HepG2 (cell line): ENCODE results near the gene IDS. TPM values are rescaled to one million over a fixed set of nuclear protein-coding genes. Genes with fewer than 3 reads are reported as not detected.

Source experiments
- IKZF4 ChIP-seq: sonication (generic); formaldehyde crosslinking; IDR thresholded peaks from 2 replicates; pipeline ENCODE4 v1.5.1; 2020; ENCODE audit warnings: borderline replicate concordance, mild to moderate bottlenecking, low read depth, missing genetic modification reagents; ENCODE audit errors: not compliant biosample characterization
- KDM6A ChIP-seq: IDR thresholded peaks from 2 replicates; pipeline ENCODE4 v1.6.1; 2016; ENCODE audit warnings: low read depth
- MAZ ChIP-seq, 2 experiments: sonication (generic) in 1 of 2; formaldehyde crosslinking in 1 of 2; IDR thresholded peaks; 2 replicates each; pipeline versions ENCODE4 v1.5.0 to v1.6.1; 2012 to 2020; ENCODE audit warnings: low read depth in 2 of 2, mild to moderate bottlenecking in 2 of 2, borderline replicate concordance in 1 of 2, improper control_type of control experiment in 1 of 2, low read length in 1 of 2, missing genetic modification reagents in 1 of 2, moderate library complexity in 1 of 2
- MED1 ChIP-seq: sonication (generic); formaldehyde crosslinking; IDR thresholded peaks from 2 replicates; pipeline ENCODE4 v1.4.0; 2020; ENCODE audit warnings: missing genetic modification reagents
- MIXL1 ChIP-seq: IDR thresholded peaks from 2 replicates; pipeline ENCODE4 v1.6.1; 2016
- SATB2 ChIP-seq: sonication (generic); formaldehyde crosslinking; IDR thresholded peaks from 2 replicates; pipeline ENCODE4 v1.5.0; 2020; ENCODE audit warnings: missing genetic modification reagents
- XRCC5 ChIP-seq: fragments of 200-400 bp; formaldehyde crosslinking; optimal IDR thresholded peaks from 2 replicates; pipeline ENCODE3; 2017; ENCODE audit warnings: mild to moderate bottlenecking, low read length
- ZBTB8A ChIP-seq: sonication (generic); formaldehyde crosslinking; IDR thresholded peaks from 2 replicates; pipeline ENCODE4 v1.4.0; 2020; ENCODE audit warnings: mild to moderate bottlenecking, low read depth, missing genetic modification reagents, borderline replicate concordance
- ZNF350 ChIP-seq: sonication (generic); formaldehyde crosslinking; IDR thresholded peaks from 2 replicates; pipeline ENCODE4 v1.4.0; 2020; ENCODE audit warnings: mild to moderate bottlenecking, low read depth, missing genetic modification reagents, borderline replicate concordance
- ZNF460 ChIP-seq: sonication (generic); formaldehyde crosslinking; IDR thresholded peaks from 2 replicates; pipeline ENCODE4 v1.5.1; 2020; ENCODE audit warnings: missing genetic modification reagents, mild to moderate bottlenecking, borderline replicate concordance
- ZNF484 ChIP-seq: sonication (generic); formaldehyde crosslinking; IDR thresholded peaks from 2 replicates; pipeline ENCODE4 v1.5.1; 2020; ENCODE audit warnings: mild to moderate bottlenecking, low read depth, missing genetic modification reagents, borderline replicate concordance
- ZNF768 ChIP-seq: sonication (generic); formaldehyde crosslinking; IDR thresholded peaks from 2 replicates; pipeline ENCODE4 v1.4.0; 2020; ENCODE audit warnings: missing genetic modification reagents
- ZSCAN12 ChIP-seq: sonication (generic); formaldehyde crosslinking; IDR thresholded peaks from 2 replicates; pipeline ENCODE4 v1.9.0; 2021; ENCODE audit warnings: mild to moderate bottlenecking, missing genetic modification reagents
- ZZZ3 ChIP-seq: sonication (generic); formaldehyde crosslinking; IDR thresholded peaks from 2 replicates; pipeline ENCODE4 v1.4.0; 2020; ENCODE audit warnings: missing genetic modification reagents, mild to moderate bottlenecking, borderline replicate concordance
- polyA plus RNA-seq, 8 experiments: library from polyadenylated mRNA; depleted of rRNA in 3 of 8; stranded (reverse) in 7 of 8; unstranded in 1 of 8; fragments of >200 nt; fragmentation: Illumina TruSeq in 4 of 8; extraction: Trizol in 4 of 8; gene quantifications; 2 replicates each; pipeline versions ENCODE4 v1.2.1 to v1.2.3, GENCODE V29; 2011 to 2016; ENCODE audit warnings: low read depth in 4 of 8, missing spikeins in 1 of 8, mixed read lengths in 1 of 8; ENCODE audit not compliant: insufficient read depth in 1 of 8
- total RNA-seq, 5 experiments: library from RNA; depleted of rRNA; stranded (reverse); fragments of >200 nt; fragmentation: Illumina TruSeq; extraction: Trizol; gene quantifications; 2 replicates each; pipeline ENCODE4 v1.2.3, GENCODE V29; 2016; ENCODE audit warnings: low read depth in 1 of 5
- TF ChIP-seq, protein P1 (sequence below): IDR thresholded peaks from 2 replicates; pipeline ENCODE4 v1.6.1; 2018; ENCODE audit warnings: missing genetic modification reagents, mild to moderate bottlenecking, missing compliant biosample characterization
- TF ChIP-seq, protein P2 (sequence below): sonication (generic); formaldehyde crosslinking; IDR thresholded peaks from 2 replicates; pipeline ENCODE4 v1.4.0; 2020; ENCODE audit warnings: missing genetic modification reagents, low read depth, mild to moderate bottlenecking, borderline replicate concordance
- TF ChIP-seq, protein P3 (sequence below): sonication (generic); formaldehyde crosslinking; conservative IDR thresholded peaks from 2 replicates; pipeline ENCODE4 v1.8.1; 2023; ENCODE audit warnings: missing genetic modification reagents
- TF ChIP-seq, protein P4 (sequence below): IDR thresholded peaks from 2 replicates; pipeline ENCODE4 v1.6.1; 2016; ENCODE audit warnings: missing genetic modification reagents, missing compliant biosample characterization
- TF ChIP-seq, protein P5 (sequence below): sonication (generic); formaldehyde crosslinking; IDR thresholded peaks from 2 replicates; pipeline ENCODE4 v1.4.0; 2020; ENCODE audit warnings: missing genetic modification reagents, borderline replicate concordance

Gene IDS
- total and polyA plus RNA-seq, 2 of the 13 experiments (the other 11 are each of a cell fraction or from before 2014, with no cell fraction given) = 2.2 to 11.9 TPM

DNA sequence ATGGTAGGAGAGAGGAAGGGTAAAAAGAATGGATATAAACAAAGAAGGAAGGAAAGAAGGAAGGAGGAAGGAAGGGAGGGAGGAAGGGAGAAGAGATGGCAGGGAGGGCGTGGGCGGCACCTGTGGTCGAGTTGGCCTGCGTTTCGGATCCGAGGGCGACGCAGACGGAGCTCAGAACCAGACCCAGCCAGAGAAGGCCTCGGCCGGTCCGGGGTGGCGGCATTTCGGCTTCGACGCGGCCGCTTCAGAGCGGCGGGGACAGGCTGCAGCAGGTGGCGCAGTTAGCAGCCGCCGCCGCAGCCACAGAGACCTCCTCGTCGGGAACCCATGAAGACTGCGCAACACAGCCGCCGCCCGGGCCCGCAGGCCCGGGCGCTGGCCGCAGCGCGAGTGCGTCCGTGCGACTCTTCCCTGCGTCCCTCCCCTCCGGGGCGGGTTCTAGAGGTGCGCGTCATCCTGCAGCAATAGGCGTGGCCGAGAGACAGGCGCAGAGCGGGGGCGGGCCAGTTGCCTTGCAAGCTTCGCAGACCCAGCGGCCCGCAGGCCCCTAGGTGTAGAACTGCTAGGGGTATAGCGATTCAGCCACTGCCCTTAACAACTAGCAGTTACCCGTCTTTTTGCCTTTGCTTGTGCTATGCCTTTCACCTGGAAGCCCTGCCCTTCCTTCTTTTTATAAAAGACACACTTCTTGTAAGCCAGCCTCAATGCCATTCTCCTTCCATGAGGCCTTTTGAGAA is at the start of gene IDS (continued):
- TF ChIP-seq, protein P1, sequence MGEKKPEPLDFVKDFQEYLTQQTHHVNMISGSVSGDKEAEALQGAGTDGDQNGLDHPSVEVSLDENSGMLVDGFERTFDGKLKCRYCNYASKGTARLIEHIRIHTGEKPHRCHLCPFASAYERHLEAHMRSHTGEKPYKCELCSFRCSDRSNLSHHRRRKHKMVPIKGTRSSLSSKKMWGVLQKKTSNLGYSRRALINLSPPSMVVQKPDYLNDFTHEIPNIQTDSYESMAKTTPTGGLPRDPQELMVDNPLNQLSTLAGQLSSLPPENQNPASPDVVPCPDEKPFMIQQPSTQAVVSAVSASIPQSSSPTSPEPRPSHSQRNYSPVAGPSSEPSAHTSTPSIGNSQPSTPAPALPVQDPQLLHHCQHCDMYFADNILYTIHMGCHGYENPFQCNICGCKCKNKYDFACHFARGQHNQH = no peak
- TF ChIP-seq KDM6A (CRISPR knock-in tag) (no peak), ZBTB8A (CRISPR knock-in tag) (no peak), MED1 (0 out of 2 replicates have a peak, but pooled peaks have one; percentile 29), MAZ (IDR thresholded peaks at IDR 0.05; ENCODE audit: borderline replicate concordance, low read depth, low read length) (no peak), MAZ (CRISPR knock-in tag; IDR thresholded peaks at IDR 0.05; ENCODE audit: low read depth) (no peak), IKZF4 (no peak), ZSCAN12 (CRISPR knock-in tag) (no peak), ZNF350 (CRISPR knock-in tag) (no peak), ZNF484 (no peak), ZZZ3 (CRISPR knock-in tag) (no peak), MIXL1 (no peak), ZNF460 (CRISPR knock-in tag) (no peak), ZNF768 (CRISPR knock-in tag) (peak; percentile 65; the same call in 1 of the 2 replicates), XRCC5 (peak; percentile 34), SATB2 (CRISPR knock-in tag) (no peak)
- TF ChIP-seq, protein P2, sequence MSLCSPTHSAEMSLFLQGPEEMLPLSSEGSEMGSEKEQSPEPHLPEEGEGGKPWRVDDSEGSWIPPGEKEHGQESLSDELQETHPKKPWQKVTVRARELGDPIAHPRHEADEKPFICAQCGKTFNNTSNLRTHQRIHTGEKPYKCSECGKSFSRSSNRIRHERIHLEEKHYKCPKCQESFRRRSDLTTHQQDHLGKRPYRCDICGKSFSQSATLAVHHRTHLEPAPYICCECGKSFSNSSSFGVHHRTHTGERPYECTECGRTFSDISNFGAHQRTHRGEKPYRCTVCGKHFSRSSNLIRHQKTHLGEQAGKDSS = no peak
- TF ChIP-seq, protein P3, sequence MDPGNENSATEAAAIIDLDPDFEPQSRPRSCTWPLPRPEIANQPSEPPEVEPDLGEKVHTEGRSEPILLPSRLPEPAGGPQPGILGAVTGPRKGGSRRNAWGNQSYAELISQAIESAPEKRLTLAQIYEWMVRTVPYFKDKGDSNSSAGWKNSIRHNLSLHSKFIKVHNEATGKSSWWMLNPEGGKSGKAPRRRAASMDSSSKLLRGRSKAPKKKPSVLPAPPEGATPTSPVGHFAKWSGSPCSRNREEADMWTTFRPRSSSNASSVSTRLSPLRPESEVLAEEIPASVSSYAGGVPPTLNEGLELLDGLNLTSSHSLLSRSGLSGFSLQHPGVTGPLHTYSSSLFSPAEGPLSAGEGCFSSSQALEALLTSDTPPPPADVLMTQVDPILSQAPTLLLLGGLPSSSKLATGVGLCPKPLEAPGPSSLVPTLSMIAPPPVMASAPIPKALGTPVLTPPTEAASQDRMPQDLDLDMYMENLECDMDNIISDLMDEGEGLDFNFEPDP (CRISPR knock-in tag) = no peak
- TF ChIP-seq, protein P4, sequence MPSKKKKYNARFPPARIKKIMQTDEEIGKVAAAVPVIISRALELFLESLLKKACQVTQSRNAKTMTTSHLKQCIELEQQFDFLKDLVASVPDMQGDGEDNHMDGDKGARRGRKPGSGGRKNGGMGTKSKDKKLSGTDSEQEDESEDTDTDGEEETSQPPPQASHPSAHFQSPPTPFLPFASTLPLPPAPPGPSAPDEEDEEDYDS (CRISPR knock-in tag) = peak; percentile 31; the same call in 1 of the 2 replicates
- TF ChIP-seq, protein P5, sequence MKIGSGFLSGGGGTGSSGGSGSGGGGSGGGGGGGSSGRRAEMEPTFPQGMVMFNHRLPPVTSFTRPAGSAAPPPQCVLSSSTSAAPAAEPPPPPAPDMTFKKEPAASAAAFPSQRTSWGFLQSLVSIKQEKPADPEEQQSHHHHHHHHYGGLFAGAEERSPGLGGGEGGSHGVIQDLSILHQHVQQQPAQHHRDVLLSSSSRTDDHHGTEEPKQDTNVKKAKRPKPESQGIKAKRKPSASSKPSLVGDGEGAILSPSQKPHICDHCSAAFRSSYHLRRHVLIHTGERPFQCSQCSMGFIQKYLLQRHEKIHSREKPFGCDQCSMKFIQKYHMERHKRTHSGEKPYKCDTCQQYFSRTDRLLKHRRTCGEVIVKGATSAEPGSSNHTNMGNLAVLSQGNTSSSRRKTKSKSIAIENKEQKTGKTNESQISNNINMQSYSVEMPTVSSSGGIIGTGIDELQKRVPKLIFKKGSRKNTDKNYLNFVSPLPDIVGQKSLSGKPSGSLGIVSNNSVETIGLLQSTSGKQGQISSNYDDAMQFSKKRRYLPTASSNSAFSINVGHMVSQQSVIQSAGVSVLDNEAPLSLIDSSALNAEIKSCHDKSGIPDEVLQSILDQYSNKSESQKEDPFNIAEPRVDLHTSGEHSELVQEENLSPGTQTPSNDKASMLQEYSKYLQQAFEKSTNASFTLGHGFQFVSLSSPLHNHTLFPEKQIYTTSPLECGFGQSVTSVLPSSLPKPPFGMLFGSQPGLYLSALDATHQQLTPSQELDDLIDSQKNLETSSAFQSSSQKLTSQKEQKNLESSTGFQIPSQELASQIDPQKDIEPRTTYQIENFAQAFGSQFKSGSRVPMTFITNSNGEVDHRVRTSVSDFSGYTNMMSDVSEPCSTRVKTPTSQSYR = no peak
